A673 (cell line): ENCODE data around the gene FBXL13. TPM values are rescaled to one million over a fixed set of nuclear protein-coding genes. Genes with fewer than 3 reads are reported as not detected.
"Not testable (repeated sequence)": the region's sequence is repeated elsewhere in the genome, so short reads cannot be mapped to it uniquely, and the experiment has no call there.

Experiments used
- BruUV-seq: library from RNA; stranded (reverse); fragments of 400-500 nt; replicated peaks from 2 replicates; lab custom pipeline; 2021; lab: Mats Ljungman, UMichigan
- CTCF ChIA-PET: fragments of 300-600 bp; sonication (Branson Sonifier 250); formaldehyde crosslinking; loops from one replicate; lab custom pipeline; 2022; ENCODE audit warnings: antibody characterized with exemption; lab: Charles Lee
- POLR2A ChIA-PET: fragments of 300-600 bp; sonication (Branson Sonifier 250); formaldehyde crosslinking; loops from one replicate; lab custom pipeline; 2022; ENCODE audit warnings: antibody characterized with exemption; ENCODE audit not compliant: low non-redundant PET; lab: Charles Lee
- DNase-seq: peaks from one replicate; pipeline ENCODE4 v3.0.0-alpha.2; 2015; ENCODE audit warnings: low spot score
- H3K27ac ChIP-seq: fragments of 200-600 bp; sonication (generic); 2 replicates; pipeline ENCODE4 v1.5.1; 2016; ENCODE audit warnings: mixed run types, low read depth, mild to moderate bottlenecking, mixed read lengths, antibody characterized with exemption, low read length; ENCODE audit not compliant: poor library complexity, severe bottlenecking
- H3K27me3 ChIP-seq: fragments of 200-600 bp; sonication (generic); replicated peaks from 2 replicates; pipeline ENCODE4 v1.6.1; 2017; ENCODE audit warnings: mixed run types, low read depth, mild to moderate bottlenecking, mixed read lengths, antibody characterized with exemption, low read length; ENCODE audit not compliant: insufficient read depth, poor library complexity
- H3K36me3 ChIP-seq: fragments of 200-600 bp; sonication (generic); 2 replicates; pipeline ENCODE4 v1.6.1; 2016; ENCODE audit warnings: mixed run types, mild to moderate bottlenecking, mixed read lengths, antibody characterized with exemption, low read length; ENCODE audit not compliant: insufficient read depth, poor library complexity, severe bottlenecking
- H3K4me1 ChIP-seq: fragments of 200-600 bp; sonication (generic); 2 replicates; pipeline ENCODE4 v1.6.1; 2017; ENCODE audit warnings: mixed run types, mild to moderate bottlenecking, mixed read lengths, antibody characterized with exemption, low read length; ENCODE audit not compliant: insufficient read depth, poor library complexity, severe bottlenecking
- H3K4me3 ChIP-seq: fragments of 200-600 bp; sonication (generic); 2 replicates; pipeline ENCODE4 v1.5.1; 2016; ENCODE audit warnings: low read depth, mixed run types, mild to moderate bottlenecking, mixed read lengths, low read length; ENCODE audit not compliant: poor library complexity, severe bottlenecking
- H3K9me3 ChIP-seq: fragments of 200-600 bp; sonication (generic); 2 replicates; pipeline ENCODE4 v1.6.1; 2016; ENCODE audit warnings: mixed run types, low read depth, mild to moderate bottlenecking, mixed read lengths, antibody characterized with exemption, low read length; ENCODE audit not compliant: poor library complexity, severe bottlenecking
- CTCF ChIP-seq: fragments of 300-800, 200-600 bp; sonication (generic); conservative IDR thresholded peaks from 2 replicates; pipeline ENCODE4 v1.5.1; 2017; ENCODE audit warnings: low read depth, mild to moderate bottlenecking, antibody characterized with exemption, low read length, moderate library complexity, mixed read lengths
- EZH2 ChIP-seq: fragments of 200-600 bp; sonication (generic); IDR thresholded peaks from 2 replicates; pipeline ENCODE4 v1.6.1; 2017; ENCODE audit warnings: borderline replicate concordance, low read depth, mild to moderate bottlenecking, mixed read lengths, antibody characterized with exemption, low read length; ENCODE audit not compliant: poor library complexity, severe bottlenecking
- intact Hi-C: fragments of 100-400 bp; cut with micrococcal nuclease; formaldehyde crosslinking; loops from one replicate; pipeline ENCODE4 v1.10.0; 2022; ENCODE audit not compliant: unreplicated experiment
- total RNA-seq: library from RNA; stranded (reverse); gene quantifications from 2 replicates; pipeline ENCODE4 v1.2.3, GENCODE V29; 2021

Gene FBXL13
- total RNA-seq, 1 experiment from 2014 or later: 0.37 TPM

- Histone ChIP-seq H3K36me3 (no peaks in the 10 kb centered on the region), H3K27ac (no peak overlapping the region), H3K27me3 (no peaks in the 10 kb centered on the region), H3K4me3 (no peak overlapping the region), H3K9me3 (no peaks in the 10 kb centered on the region), H3K4me1 (no peaks in the 10 kb centered on the region)
- CTCF ChIA-PET: no interaction called here
- POLR2A ChIA-PET: no interaction called here
- DNase-seq: no peak
- no TSS peak for BruUV-seq
- TF ChIP-seq EZH2 (no peak), CTCF (no peak)
- intact Hi-C loops: no loop called here
Observed at GRCh38 chr7:102973096-102973802, 101.3 kb downstream of the FBXL13 start.

- CTCF ChIA-PET: no interaction called here
Observed at GRCh38 chr7:102967798-102968197, 106.8 kb downstream of the FBXL13 start.

GRCh38 chr7:102966465-102966864 lies 108.1 kb downstream of the FBXL13 start:
- no peak for TF ChIP-seq CTCF
- TF ChIP-seq EZH2: no peak
- ChIA-PET POLR2A (no interaction called here), CTCF (no interaction called here)
- no peak for DNase-seq
- H3K27me3 ChIP-seq: no peaks in the 10 kb centered on the region
- H3K4me3 ChIP-seq: no peak overlapping the region
- no TSS peak for BruUV-seq
- intact Hi-C loops: no loop called here
- H3K27ac ChIP-seq: no peak overlapping the region
- no peaks in the 10 kb centered on the region for H3K9me3 ChIP-seq
- no peaks in the 10 kb centered on the region for H3K4me1 ChIP-seq
- no peaks in the 10 kb centered on the region for H3K36me3 ChIP-seq

More at GRCh38 chr7:102967798-102968197, 106.8 kb downstream of the FBXL13 start:
- no peaks in the 10 kb centered on the region for H3K27me3 ChIP-seq
- no peak overlapping the region for H3K27ac ChIP-seq
- H3K9me3 ChIP-seq: no peaks in the 10 kb centered on the region
- H3K36me3 ChIP-seq: no peaks in the 10 kb centered on the region
- TF ChIP-seq EZH2: no peak
- TF ChIP-seq CTCF: no peak
- no peaks in the 10 kb centered on the region for H3K4me1 ChIP-seq
- no peak overlapping the region for H3K4me3 ChIP-seq
- DNase-seq: no peak
- POLR2A ChIA-PET: no interaction called here
- intact Hi-C loops: no loop called here
- BruUV-seq: no TSS peak

GRCh38 chr7:102961993-102962392 lies 112.6 kb downstream of the FBXL13 start:
- H3K4me1 ChIP-seq, intact Hi-C loops: not testable (repeated sequence)

GRCh38 chr7:102958004-102958403 lies 116.6 kb downstream of the FBXL13 start:
- H3K27me3 ChIP-seq, BruUV-seq, intact Hi-C loops, H3K4me3 ChIP-seq, CTCF ChIA-PET, DNase-seq, H3K27ac ChIP-seq, POLR2A ChIA-PET, H3K36me3 ChIP-seq, H3K4me1 ChIP-seq, H3K9me3 ChIP-seq: not testable (repeated sequence)

More at GRCh38 chr7:102961993-102962392, 112.6 kb downstream of the FBXL13 start:
- H3K4me3 ChIP-seq, BruUV-seq, CTCF ChIA-PET, H3K27ac ChIP-seq, H3K36me3 ChIP-seq, DNase-seq, H3K27me3 ChIP-seq, POLR2A ChIA-PET, H3K9me3 ChIP-seq: not testable (repeated sequence)
